ENCODE data around the gene TTC3. TPM values are rescaled to one million over a fixed set of nuclear protein-coding genes. Genes with fewer than 3 reads are reported as not detected.

TTC3 gene
- total RNA-seq, 1 donor: 372 TPM

GRCh38 chr21:37188825-37189224, 115.8 kb downstream of the TTC3 start:
- H3K4me3 ChIP-seq (ENCODE audit: low read depth, low read length): no peak overlapping the region
- TF ChIP-seq, protein P1, sequence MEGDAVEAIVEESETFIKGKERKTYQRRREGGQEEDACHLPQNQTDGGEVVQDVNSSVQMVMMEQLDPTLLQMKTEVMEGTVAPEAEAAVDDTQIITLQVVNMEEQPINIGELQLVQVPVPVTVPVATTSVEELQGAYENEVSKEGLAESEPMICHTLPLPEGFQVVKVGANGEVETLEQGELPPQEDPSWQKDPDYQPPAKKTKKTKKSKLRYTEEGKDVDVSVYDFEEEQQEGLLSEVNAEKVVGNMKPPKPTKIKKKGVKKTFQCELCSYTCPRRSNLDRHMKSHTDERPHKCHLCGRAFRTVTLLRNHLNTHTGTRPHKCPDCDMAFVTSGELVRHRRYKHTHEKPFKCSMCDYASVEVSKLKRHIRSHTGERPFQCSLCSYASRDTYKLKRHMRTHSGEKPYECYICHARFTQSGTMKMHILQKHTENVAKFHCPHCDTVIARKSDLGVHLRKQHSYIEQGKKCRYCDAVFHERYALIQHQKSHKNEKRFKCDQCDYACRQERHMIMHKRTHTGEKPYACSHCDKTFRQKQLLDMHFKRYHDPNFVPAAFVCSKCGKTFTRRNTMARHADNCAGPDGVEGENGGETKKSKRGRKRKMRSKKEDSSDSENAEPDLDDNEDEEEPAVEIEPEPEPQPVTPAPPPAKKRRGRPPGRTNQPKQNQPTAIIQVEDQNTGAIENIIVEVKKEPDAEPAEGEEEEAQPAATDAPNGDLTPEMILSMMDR (IDR thresholded peaks at IDR 0.05; ENCODE audit: insufficient read depth, low read length): no peak
- DNase-seq (ENCODE audit: low read depth): no peak

DNA sequence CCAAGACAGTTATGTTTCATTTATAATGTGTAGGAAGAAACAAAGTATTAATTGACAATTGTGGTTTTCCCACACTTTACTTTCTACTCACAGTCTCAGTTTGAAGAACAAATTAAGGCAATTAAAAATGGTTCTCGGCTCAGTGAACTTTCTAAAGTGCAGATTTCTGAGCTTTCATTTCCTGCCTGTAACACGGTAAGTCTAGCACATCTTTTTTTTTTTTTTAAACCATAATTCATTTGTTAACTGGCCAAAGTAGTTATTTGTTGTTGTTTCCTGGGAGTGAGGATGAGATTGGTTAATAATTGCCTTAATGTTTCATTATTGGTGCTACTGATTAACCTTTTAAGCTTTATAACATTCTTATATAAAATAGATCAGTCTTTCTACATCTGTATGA, 119.0 kb downstream of the TTC3 start:
- DNase-seq (ENCODE audit: low read depth): no peak
- no peak overlapping the region for H3K4me3 ChIP-seq (ENCODE audit: low read depth, low read length)
- TF ChIP-seq, protein P1 (IDR thresholded peaks at IDR 0.05; ENCODE audit: insufficient read depth, low read length): no peak

GRCh38 chr21:37193006-37193405, 120.0 kb downstream of the TTC3 start:
- no peak for DNase-seq (ENCODE audit: low read depth)
- H3K4me3 ChIP-seq (ENCODE audit: low read depth, low read length): no peak overlapping the region
- TF ChIP-seq, protein P1 (IDR thresholded peaks at IDR 0.05; ENCODE audit: insufficient read depth, low read length): no peak

DNA sequence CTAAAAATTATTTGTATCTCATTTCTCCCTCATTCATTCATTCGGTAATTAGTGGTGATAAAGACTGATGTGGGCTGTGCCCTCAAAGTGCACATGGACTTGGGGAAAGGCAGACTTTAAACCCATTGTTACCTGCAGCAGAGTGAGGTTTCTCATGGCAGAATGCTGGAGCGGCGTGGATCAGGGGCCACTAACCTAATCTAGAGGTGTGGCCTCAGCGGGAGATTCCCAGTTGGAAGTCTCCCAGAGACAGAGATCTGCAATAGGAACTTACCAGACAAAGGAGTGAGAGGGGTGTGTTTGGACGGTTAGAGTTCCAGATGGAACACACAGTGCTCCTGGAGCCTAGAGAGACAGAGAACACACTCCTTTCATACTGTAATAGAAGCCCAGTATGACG, 120.6 kb downstream of the TTC3 start:
- H3K4me3 ChIP-seq (ENCODE audit: low read depth, low read length): no peak overlapping the region
- no peak for DNase-seq (ENCODE audit: low read depth)
- TF ChIP-seq, protein P1 (IDR thresholded peaks at IDR 0.05; ENCODE audit: insufficient read depth, low read length): no peak

- TF ChIP-seq, protein P1 (IDR thresholded peaks at IDR 0.05; ENCODE audit: insufficient read depth, low read length): no peak
- DNase-seq (ENCODE audit: low read depth): no peak
- H3K4me3 ChIP-seq (ENCODE audit: low read depth, low read length): no peak overlapping the region
These were observed 122.0 kb downstream of the TTC3 start for GRCh38 chr21:37195059-37195458.

- TF ChIP-seq, protein P1 (IDR thresholded peaks at IDR 0.05; ENCODE audit: insufficient read depth, low read length): no peak
- H3K4me3 ChIP-seq (ENCODE audit: low read depth, low read length): no peak overlapping the region
- no peak for DNase-seq (ENCODE audit: low read depth)
These were observed 122.6 kb downstream of the TTC3 start for GRCh38 chr21:37195610-37196009.

DNA sequence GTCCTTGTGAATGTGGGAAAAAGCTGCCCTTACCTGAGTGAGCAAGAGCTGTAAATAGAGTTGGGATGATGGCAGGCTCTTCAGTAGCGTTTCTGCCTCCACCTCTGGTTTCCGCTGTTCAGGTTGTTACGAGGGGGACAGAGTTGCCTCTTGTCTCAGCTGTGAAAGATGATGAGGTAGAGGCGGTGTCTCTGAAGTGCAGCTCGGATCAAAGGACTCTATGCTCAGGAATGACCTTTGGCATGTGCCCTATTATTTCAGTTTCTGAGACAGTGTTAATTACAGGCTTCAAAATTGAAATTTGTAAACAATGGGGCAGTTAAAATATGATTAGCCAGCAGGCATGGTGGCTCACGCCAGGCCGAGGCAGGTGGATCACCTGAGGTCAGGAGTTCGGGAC, 123.8 kb downstream of the TTC3 start:
- TF ChIP-seq, protein P1 (IDR thresholded peaks at IDR 0.05; ENCODE audit: insufficient read depth, low read length): no peak
- no peak for DNase-seq (ENCODE audit: low read depth)
- no peak overlapping the region for H3K4me3 ChIP-seq (ENCODE audit: low read depth, low read length)
